Stimulated activated naive B cell treated with anti-CD40 and anti-IgM and Interleukin-4, amounts not matched to agents 10 μg/mL and 1 μg/mL and 100 μg/mL, for 72 hours (primary cell): ENCODE data around the gene SOBP.

Experiments
- ATAC-seq, 2 donors: fragments of 150-1000 bp; cut with Tn5 transposase; replicated peaks; 2 replicates each; pipeline ENCODE4 v1.10.0; 2021; ENCODE audit warnings: moderate library complexity in 1 of 2
- DNase-seq: peaks from one replicate; pipeline ENCODE4 v3.0.0; 2021
- H3K27ac Mint-ChIP-seq: one replicate; pipeline ENCODE4 v1.8.0; 2022; ENCODE audit warnings: mild to moderate bottlenecking, mixed read lengths
- H3K27me3 Mint-ChIP-seq, 2 donors: one replicate each; pipeline ENCODE4 v1.8.0; 2022; ENCODE audit warnings: mixed read lengths in 2 of 2
- H3K36me3 Mint-ChIP-seq, 2 donors: one replicate each; pipeline ENCODE4 v1.8.0; 2022; ENCODE audit warnings: mixed read lengths in 2 of 2, mild to moderate bottlenecking in 1 of 2
- H3K4me1 Mint-ChIP-seq, 2 donors: one replicate each; pipeline ENCODE4 v1.8.0; 2022; ENCODE audit warnings: mixed read lengths in 2 of 2, mild to moderate bottlenecking in 1 of 2
- H3K4me3 Mint-ChIP-seq, 2 donors: one replicate each; pipeline ENCODE4 v1.8.0; 2022; ENCODE audit warnings: mild to moderate bottlenecking in 2 of 2, mixed read lengths in 2 of 2, moderate library complexity in 1 of 2
- H3K9me3 Mint-ChIP-seq, 2 donors: one replicate each; pipeline ENCODE4 v1.8.0; 2022; ENCODE audit warnings: mixed read lengths in 2 of 2, mild to moderate bottlenecking in 1 of 2

The SOBP gene

DNA sequence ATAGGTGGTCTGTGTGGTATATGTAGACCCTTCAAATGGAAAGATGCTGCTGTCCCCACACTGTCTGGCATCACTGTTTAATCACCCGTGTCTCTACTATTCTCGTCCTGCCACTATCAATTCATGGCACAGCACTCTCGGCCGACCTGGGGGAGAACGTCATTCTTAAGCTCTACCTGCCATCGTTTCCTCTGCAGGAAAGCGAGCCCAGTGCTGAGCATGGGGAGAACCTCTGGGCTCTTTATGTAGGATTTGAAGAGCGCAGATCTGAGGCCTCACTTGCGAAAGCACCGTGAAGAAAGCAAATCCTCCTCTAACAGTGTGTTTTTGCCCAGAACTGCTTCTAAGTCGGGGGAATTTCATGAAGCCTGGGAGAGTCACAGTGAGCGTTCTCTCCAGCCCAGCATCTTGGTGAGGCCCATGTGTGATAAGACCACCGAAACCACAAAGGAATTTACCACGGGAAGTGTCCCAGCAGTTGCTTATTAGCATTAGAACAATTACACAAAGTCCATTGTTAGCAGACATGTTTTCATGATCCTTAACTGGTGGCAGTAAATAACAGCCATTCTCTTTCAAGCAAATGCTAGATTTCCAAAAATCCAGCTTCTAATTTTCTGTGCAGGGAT is 209.9 kb downstream of the SOBP start:
- peaks cover 5% of the 10 kb centered on the region in 2 donors for H3K4me1 Mint-ChIP-seq
- H3K4me3 Mint-ChIP-seq = no peak overlapping the region
- peaks cover 0 to 2% of the 10 kb centered on the region in 2 donors for H3K36me3 Mint-ChIP-seq
- peaks cover 7 to 8% of the 10 kb centered on the region in 2 donors for H3K27me3 Mint-ChIP-seq
- DNase-seq (no peak), ATAC-seq (no peak)
- H3K9me3 Mint-ChIP-seq = no peaks in the 10 kb centered on the region
- peak overlapping the region; percentile 39 for H3K27ac Mint-ChIP-seq

- H3K27ac Mint-ChIP-seq = no peak overlapping the region
- no peaks in the 10 kb centered on the region for H3K27me3 Mint-ChIP-seq
- H3K4me3 Mint-ChIP-seq = no peak overlapping the region
- no peak for ATAC-seq
- H3K9me3 Mint-ChIP-seq = no peaks in the 10 kb centered on the region
- H3K4me1 Mint-ChIP-seq = peaks cover 5% of the 10 kb centered on the region in 2 donors
- DNase-seq = no peak
- peaks cover 4 to 6% of the 10 kb centered on the region in 2 donors for H3K36me3 Mint-ChIP-seq
Observed at GRCh38 chr6:107703606-107704005, 213.7 kb downstream of the SOBP start.

- Mint-ChIP-seq H3K4me1 (peaks cover 4 to 5% of the 10 kb centered on the region in 2 donors), H3K9me3 (no peaks in the 10 kb centered on the region), H3K27ac (no peak overlapping the region), H3K27me3 (no peaks in the 10 kb centered on the region), H3K36me3 (peaks cover 4 to 6% of the 10 kb centered on the region in 2 donors), H3K4me3 (no peak overlapping the region)
- ATAC-seq (peak; percentile 44 to 53), DNase-seq (no peak)
Observed at GRCh38 chr6:107704347-107705013, 214.6 kb downstream of the SOBP start.

DNA sequence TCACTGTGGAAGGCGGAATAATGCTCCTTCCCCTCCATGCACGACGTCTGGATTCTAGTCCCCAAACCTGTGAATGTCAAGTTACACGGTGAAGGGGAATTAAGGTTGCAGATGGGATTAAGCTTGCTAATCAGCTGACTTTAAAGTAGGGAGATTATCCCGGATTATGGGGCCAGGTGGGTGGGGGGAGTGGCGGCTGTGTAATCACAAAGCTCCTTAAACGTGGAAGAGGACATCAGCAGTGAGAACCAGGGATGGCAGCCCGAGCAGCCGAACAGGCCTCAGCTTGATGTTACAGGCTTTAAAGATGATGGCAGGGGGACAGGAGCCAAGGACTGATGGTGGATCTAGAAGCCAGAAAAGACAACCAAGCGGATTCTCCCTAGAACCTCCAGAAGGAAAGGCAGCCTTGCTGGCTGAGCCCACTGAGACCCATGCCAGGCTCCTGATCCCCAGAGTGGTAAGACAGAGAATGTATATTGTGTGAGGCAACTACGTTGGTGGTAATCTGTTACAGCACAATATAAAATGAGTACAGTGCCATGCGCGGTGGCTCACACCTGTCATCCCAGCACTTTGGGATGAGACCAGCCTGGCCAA is 216.7 kb downstream of the SOBP start:
- no peaks in the 10 kb centered on the region for H3K27me3 Mint-ChIP-seq
- peaks cover 4 to 6% of the 10 kb centered on the region in 2 donors for H3K36me3 Mint-ChIP-seq
- H3K27ac Mint-ChIP-seq = no peak overlapping the region

GRCh38 chr6:107707346-107708275 is 217.7 kb downstream of the SOBP start:
- no peak overlapping the region for H3K4me3 Mint-ChIP-seq
- no peaks in the 10 kb centered on the region for H3K27me3 Mint-ChIP-seq
- no peak overlapping the region for H3K27ac Mint-ChIP-seq
- DNase-seq (no peak), ATAC-seq (no peak)
- peaks cover 4 to 6% of the 10 kb centered on the region in 2 donors for H3K36me3 Mint-ChIP-seq
- peaks cover 10 to 11% of the 10 kb centered on the region in 2 donors for H3K4me1 Mint-ChIP-seq
- H3K9me3 Mint-ChIP-seq = no peaks in the 10 kb centered on the region

More for the DNA sequence above, 216.7 kb downstream of the SOBP start:
- H3K9me3 Mint-ChIP-seq = no peaks in the 10 kb centered on the region
- DNase-seq (no peak), ATAC-seq (no peak)
- peaks cover 4 to 5% of the 10 kb centered on the region in 2 donors for H3K4me1 Mint-ChIP-seq
- no peak overlapping the region for H3K4me3 Mint-ChIP-seq

GRCh38 chr6:107708435-107708834 is 218.5 kb downstream of the SOBP start:
- Mint-ChIP-seq H3K27ac (no peak overlapping the region), H3K36me3 (peaks cover 4 to 6% of the 10 kb centered on the region in 2 donors), H3K9me3 (no peaks in the 10 kb centered on the region), H3K27me3 (no peaks in the 10 kb centered on the region), H3K4me1 (peaks cover 19 to 20% of the 10 kb centered on the region in 2 donors), H3K4me3 (no peak overlapping the region)
- DNase-seq = no peak
- no peak for ATAC-seq

- peaks cover 20 to 26% of the 10 kb centered on the region in 2 donors for H3K4me1 Mint-ChIP-seq
- peaks cover 4 to 7% of the 10 kb centered on the region in 2 donors for H3K36me3 Mint-ChIP-seq
- no peak for ATAC-seq
- no peak overlapping the region for H3K4me3 Mint-ChIP-seq
- DNase-seq = no peak
- no peaks in the 10 kb centered on the region for H3K9me3 Mint-ChIP-seq
- H3K27ac Mint-ChIP-seq = no peak overlapping the region
- no peaks in the 10 kb centered on the region for H3K27me3 Mint-ChIP-seq
Observed at GRCh38 chr6:107709341-107709740, 219.4 kb downstream of the SOBP start.
